ENCODE results near the gene DLG5.

Gene DLG5

DNA sequence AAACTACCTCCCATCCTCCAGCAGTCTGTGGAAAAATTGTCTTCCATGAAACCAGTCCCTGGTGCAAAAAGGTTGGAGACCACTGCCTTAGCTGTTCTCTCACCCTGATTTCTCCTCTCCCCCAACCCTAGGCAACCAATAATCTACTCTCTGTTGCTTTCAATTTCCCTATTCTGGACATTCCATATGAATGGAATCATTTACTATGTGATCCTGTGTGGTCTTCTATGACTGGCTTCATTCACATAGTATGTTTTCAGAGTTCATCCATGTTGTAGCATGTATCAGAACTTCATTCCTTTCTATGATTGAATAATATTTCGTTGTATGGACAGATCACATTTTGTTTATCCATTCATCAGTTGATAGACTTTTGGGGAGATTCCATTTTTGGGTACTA lies 38.3 kb upstream of the DLG5 start:
- H3K27ac ChIP-seq, result no peak overlapping the region
- no peak overlapping the region for H3K4me3 ChIP-seq (ENCODE audit: low read depth, low read length)
- TF ChIP-seq, protein P1, sequence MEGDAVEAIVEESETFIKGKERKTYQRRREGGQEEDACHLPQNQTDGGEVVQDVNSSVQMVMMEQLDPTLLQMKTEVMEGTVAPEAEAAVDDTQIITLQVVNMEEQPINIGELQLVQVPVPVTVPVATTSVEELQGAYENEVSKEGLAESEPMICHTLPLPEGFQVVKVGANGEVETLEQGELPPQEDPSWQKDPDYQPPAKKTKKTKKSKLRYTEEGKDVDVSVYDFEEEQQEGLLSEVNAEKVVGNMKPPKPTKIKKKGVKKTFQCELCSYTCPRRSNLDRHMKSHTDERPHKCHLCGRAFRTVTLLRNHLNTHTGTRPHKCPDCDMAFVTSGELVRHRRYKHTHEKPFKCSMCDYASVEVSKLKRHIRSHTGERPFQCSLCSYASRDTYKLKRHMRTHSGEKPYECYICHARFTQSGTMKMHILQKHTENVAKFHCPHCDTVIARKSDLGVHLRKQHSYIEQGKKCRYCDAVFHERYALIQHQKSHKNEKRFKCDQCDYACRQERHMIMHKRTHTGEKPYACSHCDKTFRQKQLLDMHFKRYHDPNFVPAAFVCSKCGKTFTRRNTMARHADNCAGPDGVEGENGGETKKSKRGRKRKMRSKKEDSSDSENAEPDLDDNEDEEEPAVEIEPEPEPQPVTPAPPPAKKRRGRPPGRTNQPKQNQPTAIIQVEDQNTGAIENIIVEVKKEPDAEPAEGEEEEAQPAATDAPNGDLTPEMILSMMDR (IDR thresholded peaks at IDR 0.05; ENCODE audit: low read depth, low read length), result no peak
- H3K27me3 ChIP-seq (ENCODE audit: insufficient read depth, low read depth, severe bottlenecking), result no peaks in the 10 kb centered on the region
- H3K36me3 ChIP-seq, result no peaks in the 10 kb centered on the region
- H3K9me3 ChIP-seq (ENCODE audit: severe bottlenecking), result peaks cover 7% of the 10 kb centered on the region
- no peak for DNase-seq

DNA sequence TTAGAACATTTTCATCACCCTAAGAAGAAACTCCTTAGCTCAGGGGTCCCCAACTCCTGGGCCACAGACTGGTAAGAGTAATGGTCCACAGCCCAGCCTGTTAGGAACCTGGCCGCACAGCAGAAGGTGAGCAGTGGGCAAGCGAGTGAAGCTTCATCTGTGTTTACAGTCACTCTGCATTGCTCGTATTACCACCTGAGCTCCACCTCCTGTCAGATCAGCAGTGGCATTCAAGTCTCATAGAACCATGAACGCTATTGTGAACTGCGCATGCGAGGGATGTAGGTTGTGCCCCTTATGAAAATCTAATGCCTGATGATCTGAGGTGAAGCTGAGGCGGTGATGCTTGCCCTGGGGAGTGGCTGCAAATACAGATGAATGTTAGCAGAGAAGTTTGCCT lies 37.3 kb upstream of the DLG5 start:
- H3K36me3 ChIP-seq, result no peaks in the 10 kb centered on the region
- TF ChIP-seq, protein P1 (IDR thresholded peaks at IDR 0.05; ENCODE audit: low read depth, low read length), result no peak
- no peak for DNase-seq
- no peak overlapping the region for H3K4me3 ChIP-seq (ENCODE audit: low read depth, low read length)
- H3K9me3 ChIP-seq (ENCODE audit: severe bottlenecking), result peaks cover 7% of the 10 kb centered on the region
- H3K27ac ChIP-seq, result no peak overlapping the region
- H3K27me3 ChIP-seq (ENCODE audit: insufficient read depth, low read depth, severe bottlenecking), result no peaks in the 10 kb centered on the region

DNA sequence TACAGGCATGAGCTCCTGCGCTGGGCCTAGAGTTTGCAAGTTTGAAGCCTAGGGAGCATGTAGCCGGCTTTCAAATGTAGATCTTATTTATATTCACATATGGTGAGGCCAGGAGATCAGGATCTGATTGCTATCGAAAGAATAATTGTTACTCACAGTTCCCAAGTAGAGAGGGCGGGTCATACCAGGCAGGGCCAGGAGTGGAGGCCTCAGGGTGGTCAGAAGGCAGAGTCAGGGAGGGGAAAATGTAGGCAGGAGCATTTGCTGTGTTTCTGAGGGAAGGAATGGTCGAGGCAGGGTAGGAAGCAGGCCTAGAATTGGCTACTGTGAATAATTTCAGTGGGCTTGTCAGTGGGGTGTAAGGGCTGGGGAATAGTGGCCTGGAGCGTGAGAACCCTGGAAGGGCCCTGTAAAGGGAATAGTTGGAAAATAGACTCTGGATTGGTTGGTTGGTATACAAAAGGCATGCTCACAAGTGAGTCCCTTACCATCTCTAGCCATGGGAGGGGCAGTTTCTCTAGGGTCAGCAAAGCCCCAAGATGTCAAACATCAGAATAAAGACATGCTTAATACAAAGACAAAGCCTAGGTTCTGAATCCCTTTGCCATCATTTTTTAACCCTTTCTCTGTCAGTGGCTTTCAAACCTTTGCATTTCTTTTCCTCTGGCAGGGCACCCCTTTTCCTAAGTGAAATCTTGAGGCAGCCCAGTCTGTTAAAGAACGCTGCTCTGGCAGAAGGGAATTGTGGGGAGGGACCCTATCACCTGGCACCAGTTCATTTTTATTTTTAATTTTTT lies 36.0 kb upstream of the DLG5 start:
- DNase-seq, result no peak
- Histone ChIP-seq H3K27ac (no peak overlapping the region), H3K4me3 (ENCODE audit: low read depth, low read length) (no peak overlapping the region), H3K27me3 (ENCODE audit: insufficient read depth, low read depth, severe bottlenecking) (no peaks in the 10 kb centered on the region), H3K36me3 (no peaks in the 10 kb centered on the region), H3K9me3 (ENCODE audit: severe bottlenecking) (peaks cover 7% of the 10 kb centered on the region)
- TF ChIP-seq, protein P1 (IDR thresholded peaks at IDR 0.05; ENCODE audit: low read depth, low read length), result no peak

DNA sequence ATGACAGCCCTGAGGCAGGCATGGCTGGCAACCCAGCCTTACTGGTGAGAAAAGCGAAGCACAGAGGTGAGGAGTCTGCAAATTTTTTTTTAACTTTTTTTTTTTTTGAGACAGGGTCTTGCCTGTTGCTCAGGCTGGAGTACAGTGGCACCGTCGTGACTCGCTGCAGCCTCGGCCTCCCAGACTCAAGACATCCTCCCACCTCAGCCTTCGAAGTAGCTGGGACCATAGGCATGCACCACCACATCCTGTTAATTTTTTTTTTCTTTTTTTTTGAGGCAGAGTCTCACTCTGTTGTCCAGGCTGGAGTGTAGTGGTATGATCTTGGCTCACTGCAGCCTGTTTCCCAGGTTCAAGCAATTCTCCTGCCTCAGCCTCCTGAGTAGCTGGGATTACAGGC lies 35.1 kb upstream of the DLG5 start:
- Histone ChIP-seq H3K4me3 (ENCODE audit: low read depth, low read length) (no peak overlapping the region), H3K36me3 (no peaks in the 10 kb centered on the region), H3K27me3 (ENCODE audit: insufficient read depth, low read depth, severe bottlenecking) (no peaks in the 10 kb centered on the region), H3K27ac (no peak overlapping the region), H3K9me3 (ENCODE audit: severe bottlenecking) (peaks cover 7% of the 10 kb centered on the region)
- TF ChIP-seq, protein P1 (IDR thresholded peaks at IDR 0.05; ENCODE audit: low read depth, low read length), result no peak
- no peak for DNase-seq

DNA sequence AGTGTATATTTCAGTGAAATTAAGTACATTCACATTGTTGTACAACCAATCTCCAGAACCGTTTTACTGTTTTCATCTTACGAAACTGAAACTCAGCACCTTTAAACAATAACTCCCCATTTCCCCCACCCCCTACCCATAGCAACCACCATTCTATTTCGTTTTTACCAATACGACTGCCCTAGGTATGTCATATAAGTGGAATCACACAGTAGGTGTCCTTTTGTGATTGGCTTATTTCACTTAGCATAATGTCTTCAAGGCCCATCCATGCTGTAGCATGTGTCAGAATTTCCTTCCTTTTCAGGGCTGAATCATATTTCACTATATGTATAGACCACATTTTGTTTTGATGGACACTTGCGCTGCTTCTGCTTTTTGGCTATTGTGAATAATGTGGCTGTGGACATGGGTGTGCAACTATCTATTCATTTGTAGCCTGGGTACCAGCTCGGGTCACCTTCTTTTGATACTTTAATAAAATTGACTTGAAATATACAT lies 34.3 kb upstream of the DLG5 start:
- Histone ChIP-seq H3K27me3 (ENCODE audit: insufficient read depth, low read depth, severe bottlenecking) (no peaks in the 10 kb centered on the region), H3K36me3 (no peaks in the 10 kb centered on the region), H3K9me3 (ENCODE audit: severe bottlenecking) (peaks cover 7% of the 10 kb centered on the region), H3K4me3 (ENCODE audit: low read depth, low read length) (no peak overlapping the region), H3K27ac (no peak overlapping the region)
- DNase-seq, result no peak
- TF ChIP-seq, protein P1 (IDR thresholded peaks at IDR 0.05; ENCODE audit: low read depth, low read length), result no peak

All from WERI-Rb-1 (cell line).